Choroid plexus epithelial cell (primary cell): ENCODE measurements around the gene CFDP1.

Source experiments
- DNase-seq: peaks from one replicate; pipeline ENCODE4 v3.0.0-alpha.2; 2010; ENCODE audit warnings: low read depth
- H3K4me3 ChIP-seq: 2 replicates; pipeline ENCODE4 v1.5.1; 2011; ENCODE audit warnings: low read depth, mild to moderate bottlenecking, control low read depth, low read length, moderate library complexity
- CTCF ChIP-seq: conservative IDR thresholded peaks from 2 replicates; pipeline ENCODE4 v1.5.1; 2011; ENCODE audit warnings: low read depth, mild to moderate bottlenecking, control low read depth, inconsistent platforms, low read length, moderate library complexity

Gene CFDP1

GRCh38 chr16:75256059-75256571 lies 177.2 kb downstream of the CFDP1 start:
- TF ChIP-seq CTCF, result no peak
- no peak overlapping the region for H3K4me3 ChIP-seq
- peak; percentile 59 for DNase-seq

- no peak overlapping the region for H3K4me3 ChIP-seq
- no peak for TF ChIP-seq CTCF
- DNase-seq, result peak; percentile 75
Observed at GRCh38 chr16:75254359-75254837, 178.9 kb downstream of the CFDP1 start.

- peak overlapping the region; percentile 13 for H3K4me3 ChIP-seq
- no peak for TF ChIP-seq CTCF
Observed at GRCh38 chr16:75252946-75253911, 180.1 kb downstream of the CFDP1 start.

GRCh38 chr16:75252049-75252864 lies 181.0 kb downstream of the CFDP1 start:
- no peak for TF ChIP-seq CTCF
- no peak for DNase-seq
- H3K4me3 ChIP-seq, result peak overlapping the region; percentile 32

More at GRCh38 chr16:75252946-75253911, 180.1 kb downstream of the CFDP1 start:
- peak; percentile 74 for DNase-seq

- no peak for TF ChIP-seq CTCF
- peak within 1 kb of the TSS; percentile 87 for H3K4me3 ChIP-seq
- DNase-seq, result peak; percentile 88
Observed at GRCh38 chr16:75251280-75252048, 181.8 kb downstream of the CFDP1 start, which contains the start of gene BCAR1. TSS of gene BCAR1 (minus strand) at chr16:75251624. CDS start at chr16:75251482, 142 bp downstream.

- peak overlapping the region; percentile 87 for H3K4me3 ChIP-seq
- TF ChIP-seq CTCF, result no peak
Observed at GRCh38 chr16:75250809-75251279, 182.5 kb downstream of the CFDP1 start.

More at GRCh38 chr16:75250809-75251279, 182.5 kb downstream of the CFDP1 start:
- no peak for DNase-seq
